Suprapubic skin (tissue), 4 donors: ENCODE data around the gene THOC6. TPM values are rescaled to one million over a fixed set of nuclear protein-coding genes. Genes with fewer than 3 reads are reported as not detected.
A peak's percentile ranks its signal among the peaks of the same experiment; 100 is the strongest.

ENCODE experiments used
- DNase-seq, 2 donors: peaks; one replicate each; pipeline ENCODE4 v3.0.0-alpha.2; 2019; ENCODE audit warnings: low spot score in 2 of 2
- H3K27ac ChIP-seq: fragments of 200-600 bp; sonication (generic); one replicate; pipeline ENCODE4 v1.5.1; 2019
- H3K27me3 ChIP-seq: fragments of 200-600 bp; sonication (generic); one replicate; pipeline ENCODE4 v1.5.1; 2019
- H3K36me3 ChIP-seq: fragments of 200-600 bp; sonication (generic); one replicate; pipeline ENCODE4 v1.5.1; 2019
- H3K4me1 ChIP-seq: fragments of 200-600 bp; sonication (generic); one replicate; pipeline ENCODE4 v1.5.1; 2019
- H3K4me3 ChIP-seq: fragments of 200-600 bp; sonication (generic); one replicate; pipeline ENCODE4 v1.5.1; 2019; ENCODE audit warnings: mild to moderate bottlenecking
- H3K9me3 ChIP-seq: fragments of 200-600 bp; sonication (generic); one replicate; pipeline ENCODE4 v1.5.1; 2019
- EP300 ChIP-seq: sonication (generic); formaldehyde crosslinking; IDR thresholded peaks from one replicate; pipeline ENCODE4 v1.6.1; 2017; ENCODE audit warnings: antibody characterized with exemption
- POLR2A ChIP-seq, 2 donors: fragments of 450-650 bp; IDR thresholded peaks; one replicate each; pipeline ENCODE4 v1.6.1; 2017; ENCODE audit warnings: antibody characterized with exemption in 2 of 2, mild to moderate bottlenecking in 2 of 2, moderate library complexity in 2 of 2
- POLR2AphosphoS5 ChIP-seq, 3 donors: sonication (generic); formaldehyde crosslinking; IDR thresholded peaks; one replicate each; pipeline ENCODE4 v1.6.1; 2017; ENCODE audit warnings: antibody characterized with exemption in 3 of 3
- WGBS: methylation state at CpG from one replicate; pipeline ENCODE4 v1.1.5; 2018; 5-methylcytosine and 5-hydroxymethylcytosine counted together
- total RNA-seq, 4 donors: library from RNA; depleted of rRNA; stranded (reverse); fragments of >200 nt; gene quantifications; one replicate each; pipeline ENCODE4 v1.1.0, GENCODE V29; 2016
- TF ChIP-seq, protein P1 (sequence below), 2 donors: fragments of 200-600 bp in 1 of 2; fragments of 450-650 bp in 1 of 2; sonication (generic) in 1 of 2; IDR thresholded peaks; one replicate each; pipeline ENCODE4 v1.5.1; 2016 to 2019; ENCODE audit warnings: antibody characterized with exemption in 2 of 2, mild to moderate bottlenecking in 1 of 2, moderate library complexity in 1 of 2

THOC6 gene
- 10 to 100 TPM; 15.8 to 27.0 (median 24.9) TPM for total RNA-seq

- peaks cover 5% of the 10 kb centered on the region for H3K27me3 ChIP-seq
- H3K27ac ChIP-seq: peak within 1 kb of the TSS; percentile 90
- no peaks in the 10 kb centered on the region for H3K9me3 ChIP-seq
- TF ChIP-seq, protein P1, sequence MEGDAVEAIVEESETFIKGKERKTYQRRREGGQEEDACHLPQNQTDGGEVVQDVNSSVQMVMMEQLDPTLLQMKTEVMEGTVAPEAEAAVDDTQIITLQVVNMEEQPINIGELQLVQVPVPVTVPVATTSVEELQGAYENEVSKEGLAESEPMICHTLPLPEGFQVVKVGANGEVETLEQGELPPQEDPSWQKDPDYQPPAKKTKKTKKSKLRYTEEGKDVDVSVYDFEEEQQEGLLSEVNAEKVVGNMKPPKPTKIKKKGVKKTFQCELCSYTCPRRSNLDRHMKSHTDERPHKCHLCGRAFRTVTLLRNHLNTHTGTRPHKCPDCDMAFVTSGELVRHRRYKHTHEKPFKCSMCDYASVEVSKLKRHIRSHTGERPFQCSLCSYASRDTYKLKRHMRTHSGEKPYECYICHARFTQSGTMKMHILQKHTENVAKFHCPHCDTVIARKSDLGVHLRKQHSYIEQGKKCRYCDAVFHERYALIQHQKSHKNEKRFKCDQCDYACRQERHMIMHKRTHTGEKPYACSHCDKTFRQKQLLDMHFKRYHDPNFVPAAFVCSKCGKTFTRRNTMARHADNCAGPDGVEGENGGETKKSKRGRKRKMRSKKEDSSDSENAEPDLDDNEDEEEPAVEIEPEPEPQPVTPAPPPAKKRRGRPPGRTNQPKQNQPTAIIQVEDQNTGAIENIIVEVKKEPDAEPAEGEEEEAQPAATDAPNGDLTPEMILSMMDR (IDR thresholded peaks at IDR 0.05): no peak
- no peak for TF ChIP-seq POLR2A (IDR thresholded peaks at IDR 0.05)
- no peak for TF ChIP-seq EP300
- TF ChIP-seq POLR2AphosphoS5 (IDR thresholded peaks at IDR 0.05): peak; percentile 49 to 73 (median 53)
- H3K4me1 ChIP-seq: peaks cover 68% of the 10 kb centered on the region
- peak within 1 kb of the TSS; percentile 60 for H3K4me3 ChIP-seq
- DNase-seq: peak; percentile 98
- WGBS: 0% methylated on average over 31 of the region's 69 CpGs
- H3K36me3 ChIP-seq: peaks cover 19% of the 10 kb centered on the region
Measured at GRCh38 chr16:3023669-3024478, at the start of gene THOC6, which contains the start of gene HCFC1R1. TSS of gene THOC6 (plus strand) at chr16:3024035. CDS start at chr16:3024327, 292 bp downstream. TSS of gene HCFC1R1 (minus strand) at chr16:3023942. CDS start at chr16:3023941, 1 bp downstream.

- H3K4me1 ChIP-seq: peaks cover 17% of the 10 kb centered on the region
- TF ChIP-seq, protein P1 (IDR thresholded peaks at IDR 0.05): no peak
- TF ChIP-seq POLR2A (IDR thresholded peaks at IDR 0.05) (no peak), POLR2AphosphoS5 (IDR thresholded peaks at IDR 0.05) (no peak), EP300 (no peak)
- peaks cover 2% of the 10 kb centered on the region for H3K27me3 ChIP-seq
- H3K27ac ChIP-seq: no peak overlapping the region
- no peak overlapping the region for H3K4me3 ChIP-seq
- H3K36me3 ChIP-seq: no peaks in the 10 kb centered on the region
- DNase-seq: no peak
- H3K9me3 ChIP-seq: no peaks in the 10 kb centered on the region
- WGBS: no CpG with 5 or more reads among the region's 15 CpGs
Measured at GRCh38 chr16:2974319-2975056, 49.3 kb upstream of the THOC6 start.

DNA sequence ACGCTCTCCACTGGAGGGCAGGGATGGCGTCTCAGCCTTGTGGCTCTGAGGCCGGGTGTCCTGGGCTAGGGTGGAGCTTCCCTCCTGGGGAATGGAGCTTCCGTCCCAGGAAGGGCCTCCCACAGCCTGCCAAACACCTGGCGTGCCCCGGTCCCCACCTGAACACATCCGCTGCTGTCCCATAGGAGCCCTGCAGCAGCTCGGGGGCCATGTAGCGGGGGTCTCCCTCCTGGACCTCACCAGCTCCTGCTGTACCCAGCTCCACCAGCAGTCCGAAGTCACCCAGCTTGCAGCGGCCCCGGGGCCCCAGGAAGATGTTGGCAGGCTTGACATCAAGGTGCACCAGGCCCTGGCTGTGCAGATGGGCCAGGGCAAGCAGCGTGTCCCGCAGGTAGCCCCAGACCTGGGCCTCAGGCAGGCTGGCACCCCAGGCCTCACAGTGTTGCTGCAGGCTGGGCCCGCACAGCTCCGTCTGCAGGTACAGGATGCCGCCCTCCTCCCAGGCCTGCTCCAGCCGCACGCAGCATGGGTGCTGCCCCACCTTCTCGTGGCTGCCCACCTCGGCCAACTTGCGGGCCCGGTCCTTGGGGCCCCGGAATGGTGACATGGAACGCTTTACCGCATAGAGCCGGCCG lies 48.6 kb upstream of the THOC6 start:
- WGBS: 93% methylated on average over 14 of the region's 28 CpGs
- no peak for DNase-seq
- H3K4me3 ChIP-seq: no peak overlapping the region
- no peaks in the 10 kb centered on the region for H3K9me3 ChIP-seq
- H3K4me1 ChIP-seq: peaks cover 16% of the 10 kb centered on the region
- TF ChIP-seq POLR2A (IDR thresholded peaks at IDR 0.05) (no peak), POLR2AphosphoS5 (IDR thresholded peaks at IDR 0.05) (no peak), EP300 (no peak)
- TF ChIP-seq, protein P1 (IDR thresholded peaks at IDR 0.05): no peak
- H3K27ac ChIP-seq: no peak overlapping the region
- peaks cover 7% of the 10 kb centered on the region for H3K27me3 ChIP-seq
- H3K36me3 ChIP-seq: no peaks in the 10 kb centered on the region

GRCh38 chr16:2976201-2976600 lies 47.6 kb upstream of the THOC6 start:
- no peak for DNase-seq
- Histone ChIP-seq H3K4me1 (peaks cover 15% of the 10 kb centered on the region), H3K27ac (no peak overlapping the region), H3K4me3 (no peak overlapping the region), H3K27me3 (peaks cover 7% of the 10 kb centered on the region), H3K9me3 (no peaks in the 10 kb centered on the region), H3K36me3 (no peaks in the 10 kb centered on the region)
- 94% methylated on average over 7 of the region's 7 CpGs for WGBS
- TF ChIP-seq POLR2AphosphoS5 (IDR thresholded peaks at IDR 0.05): no peak
- TF ChIP-seq POLR2A (IDR thresholded peaks at IDR 0.05): no peak
- TF ChIP-seq EP300: no peak
- TF ChIP-seq, protein P1 (IDR thresholded peaks at IDR 0.05): no peak
